ENCODE results near the gene RAB3IL1. TPM values are rescaled to one million over a fixed set of nuclear protein-coding genes. Genes with fewer than 3 reads are reported as not detected.
A peak's percentile ranks its signal among the peaks of the same experiment; 100 is the strongest.

Gene RAB3IL1
- total and polyA plus RNA-seq, 3 donors from 2014 or later: 57.7 to 88.2 (median 65.8) TPM

- 84 to 97% methylated on average over 7 to 12 of the region's 12 CpGs for WGBS, 2 donors
Observed at GRCh38 chr11:61855939-61856680, 61.3 kb downstream of the RAB3IL1 start.

DNA sequence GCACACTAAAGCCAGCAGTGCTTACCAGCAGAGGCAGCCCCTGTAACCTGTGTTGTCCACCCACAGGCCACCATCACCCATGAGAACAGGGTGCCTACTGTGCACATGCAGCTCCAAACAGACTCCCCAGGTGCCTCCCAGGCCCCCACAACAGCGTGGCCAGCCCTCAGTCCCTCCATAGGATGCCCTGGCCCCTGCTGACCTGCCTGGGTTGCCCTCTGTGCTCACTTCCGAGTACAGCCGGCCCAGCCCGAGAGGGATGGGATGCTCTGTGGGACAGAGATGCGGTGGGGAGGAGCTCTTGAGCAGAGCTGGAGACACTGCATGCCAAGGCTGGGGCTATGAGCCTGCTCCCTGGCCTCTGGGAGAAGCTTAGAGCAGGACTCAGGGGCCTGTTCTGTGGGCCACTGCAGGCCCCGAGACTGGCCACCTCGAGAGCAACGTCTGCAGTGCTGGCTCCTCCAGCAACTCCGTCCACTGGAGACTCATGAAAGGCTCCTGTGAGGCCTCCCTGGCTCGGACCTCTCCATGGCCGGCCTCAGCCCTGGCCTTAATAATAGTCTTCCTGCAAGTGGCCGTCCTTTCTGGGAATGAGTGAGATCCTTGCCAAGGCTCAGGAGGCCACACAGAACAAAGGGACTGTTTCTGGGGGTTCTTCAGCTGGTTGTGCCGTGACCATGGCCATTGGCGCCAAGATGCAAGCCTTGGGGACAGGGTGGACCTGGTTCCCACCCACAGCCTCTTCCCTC lies 62.2 kb downstream of the RAB3IL1 start:
- intact Hi-C loops (cut with DNase I; ENCODE audit: low total_unique reads): no loop called here
- no peaks in the 10 kb centered on the region for H3K9me3 ChIP-seq
- no peak overlapping the region for H3K4me3 ChIP-seq
- 70 to 90% methylated on average over 2 to 14 of the region's 14 CpGs for WGBS, 2 donors
- H3K4me1 ChIP-seq: peaks cover 57% of the 10 kb centered on the region
- no peaks in the 10 kb centered on the region for H3K36me3 ChIP-seq (ENCODE audit: low read depth, missing control alignments)
- H3K27me3 ChIP-seq: no peaks in the 10 kb centered on the region
- peak; percentile 47 for DNase-seq
- H3K27ac ChIP-seq: peak overlapping the region in 1 of 2 donors; percentile 69
- TF ChIP-seq CTCF (IDR thresholded peaks at IDR 0.05) (no peak), POLR2A (IDR thresholded peaks at IDR 0.05) (no peak)

More at GRCh38 chr11:61855939-61856680, 61.3 kb downstream of the RAB3IL1 start:
- intact Hi-C loops (cut with DNase I; ENCODE audit: low total_unique reads): no loop called here
- no peak for TF ChIP-seq POLR2A (IDR thresholded peaks at IDR 0.05)
- TF ChIP-seq CTCF (IDR thresholded peaks at IDR 0.05): no peak
- no peaks in the 10 kb centered on the region for H3K36me3 ChIP-seq (ENCODE audit: low read depth, missing control alignments)
- peak; percentile 41 for DNase-seq
- H3K9me3 ChIP-seq: no peaks in the 10 kb centered on the region
- H3K4me3 ChIP-seq: no peak overlapping the region
- no peaks in the 10 kb centered on the region for H3K27me3 ChIP-seq
- H3K27ac ChIP-seq: no peak overlapping the region
- peaks cover 55% of the 10 kb centered on the region for H3K4me1 ChIP-seq

DNA sequence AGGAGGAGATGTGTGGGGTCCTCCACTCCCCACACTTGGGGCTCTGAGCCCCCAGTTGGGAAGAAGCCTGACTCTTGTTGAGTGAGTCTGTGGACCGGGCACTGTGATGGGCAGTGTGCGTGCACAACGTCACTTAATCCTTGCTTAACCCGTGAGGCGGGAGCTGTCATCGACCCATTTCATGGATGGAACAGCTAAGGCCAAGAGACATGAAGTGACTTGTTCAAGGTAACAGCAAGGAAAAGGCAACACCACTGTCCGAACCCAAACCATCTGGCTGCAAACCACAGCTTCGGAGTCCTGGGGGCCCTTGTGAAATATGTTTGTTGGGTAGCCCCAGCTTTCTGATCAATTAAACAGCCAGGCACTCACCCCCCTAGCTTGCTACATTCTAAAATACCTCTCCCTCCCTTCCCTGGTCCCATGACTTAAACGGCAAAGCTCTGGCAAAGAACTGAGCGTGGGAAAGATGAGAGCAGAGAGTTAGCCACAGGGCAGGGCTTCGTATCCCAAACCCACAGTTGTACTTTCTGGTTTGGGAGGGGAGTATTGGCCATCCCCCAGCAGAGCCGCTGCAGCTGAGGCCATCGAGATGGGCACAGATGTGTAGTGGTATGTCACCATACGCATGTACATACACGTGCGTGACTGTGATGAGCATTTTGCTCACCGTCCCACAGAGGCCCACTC lies 63.0 kb downstream of the RAB3IL1 start:
- Histone ChIP-seq H3K27ac (peak overlapping the region; percentile 59 to 69), H3K27me3 (no peaks in the 10 kb centered on the region), H3K4me1 (peaks cover 52% of the 10 kb centered on the region), H3K4me3 (no peak overlapping the region), H3K9me3 (no peaks in the 10 kb centered on the region), H3K36me3 (ENCODE audit: low read depth, missing control alignments) (no peaks in the 10 kb centered on the region)
- TF ChIP-seq POLR2A (IDR thresholded peaks at IDR 0.05): no peak
- no peak for TF ChIP-seq CTCF (IDR thresholded peaks at IDR 0.05)
- DNase-seq: no peak
- WGBS, 2 donors: 79 to 96% methylated on average over 9 to 17 of the region's 17 CpGs
- intact Hi-C loops (cut with DNase I; ENCODE audit: low total_unique reads): no loop called here

GRCh38 chr11:61853698-61854169 lies 63.6 kb downstream of the RAB3IL1 start:
- H3K36me3 ChIP-seq (ENCODE audit: low read depth, missing control alignments): no peaks in the 10 kb centered on the region
- no peak for TF ChIP-seq POLR2A (IDR thresholded peaks at IDR 0.05)
- no peak for TF ChIP-seq CTCF (IDR thresholded peaks at IDR 0.05)
- 41 to 76% methylated on average over 9 to 10 of the region's 13 CpGs for WGBS, 2 donors
- no peaks in the 10 kb centered on the region for H3K9me3 ChIP-seq
- H3K4me1 ChIP-seq: peaks cover 52% of the 10 kb centered on the region
- no peaks in the 10 kb centered on the region for H3K27me3 ChIP-seq
- intact Hi-C loops (cut with DNase I; ENCODE audit: low total_unique reads): no loop called here
- DNase-seq: peak; percentile 79
- peak overlapping the region; percentile 59 to 69 for H3K27ac ChIP-seq
- H3K4me3 ChIP-seq: no peak overlapping the region
